ENCODE measurements around the gene SIRPD.
"Not testable (repeated sequence)": the region's sequence is repeated elsewhere in the genome, so short reads cannot be mapped to it uniquely, and the experiment has no call there.

Gene SIRPD

DNA sequence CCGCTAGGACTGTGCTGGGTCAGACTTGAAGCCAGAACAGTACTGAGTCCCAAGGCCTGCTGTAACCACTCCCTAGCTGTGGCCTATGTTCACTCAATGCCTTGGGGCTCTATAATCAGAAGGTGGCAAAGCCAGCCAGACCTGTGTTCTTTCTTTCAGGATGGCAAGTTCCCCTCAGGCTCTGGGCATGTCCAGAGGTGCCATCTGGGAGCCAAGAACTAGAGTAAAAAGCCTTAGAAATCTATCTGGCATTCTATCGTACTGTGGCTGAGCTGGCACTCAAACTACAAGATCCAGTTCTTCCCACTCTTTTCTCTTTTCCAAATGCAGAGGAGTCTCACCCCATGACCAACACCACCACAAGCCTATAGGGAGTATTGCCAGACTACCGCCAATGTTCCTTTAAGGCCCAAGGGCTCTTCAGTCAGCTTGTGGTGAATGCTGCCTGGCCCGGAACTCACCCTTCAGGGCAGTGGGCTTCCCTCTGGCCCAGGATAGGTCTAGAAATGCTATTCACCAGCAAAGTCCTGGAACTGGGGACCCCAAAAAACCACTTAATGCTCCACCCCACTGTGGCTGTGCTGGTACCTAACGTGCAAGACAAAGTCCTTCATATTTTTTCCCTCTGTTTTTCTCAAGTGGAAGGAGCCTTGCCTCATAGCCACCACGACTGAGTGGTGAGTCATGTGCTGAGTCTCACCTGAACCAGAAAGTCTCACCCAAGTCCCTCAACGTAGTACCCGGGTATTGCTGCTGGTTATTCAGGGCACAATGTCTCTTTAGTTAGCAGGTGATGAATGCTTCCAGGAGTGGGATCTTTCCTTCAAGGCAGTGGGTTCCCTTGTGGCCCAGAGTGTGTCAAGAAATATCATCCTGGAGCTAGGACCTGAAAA lies 57.7 kb downstream of the SIRPD start:
- peak; percentile 69 for DNase-seq (ENCODE audit: low read depth, low spot score)
- H3K27ac ChIP-seq = peak overlapping the region; percentile 98

GRCh38 chr20:1497371-1497770 lies 60.1 kb downstream of the SIRPD start:
- not testable (repeated sequence) for DNase-seq (ENCODE audit: low read depth, low spot score); H3K27ac ChIP-seq

GRCh38 chr20:1496930-1497329 lies 60.6 kb downstream of the SIRPD start:
- no peak for DNase-seq (ENCODE audit: low read depth, low spot score)
- no peak overlapping the region for H3K27ac ChIP-seq

GRCh38 chr20:1494436-1494835 lies 63.1 kb downstream of the SIRPD start:
- no peak for DNase-seq (ENCODE audit: low read depth, low spot score)
- no peak overlapping the region for H3K27ac ChIP-seq

DNA sequence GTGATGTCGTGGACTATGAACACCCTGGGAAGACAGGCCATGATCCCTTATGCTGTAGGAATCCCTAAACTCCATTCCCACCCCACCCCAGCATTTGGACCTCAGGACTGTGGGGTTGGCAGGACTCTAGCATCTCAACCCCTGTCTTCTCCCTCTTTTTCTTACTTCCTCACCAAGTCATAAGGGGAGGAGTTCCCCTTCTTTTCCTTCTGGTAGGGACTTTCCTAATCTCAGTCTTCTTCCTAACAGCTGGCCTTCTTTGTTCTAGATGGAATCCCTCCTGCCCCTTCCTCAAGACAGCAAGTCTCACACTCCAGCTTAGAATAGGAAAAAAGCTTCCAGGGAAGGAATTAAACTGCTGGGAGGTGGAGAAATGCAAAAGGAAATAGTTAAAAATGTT lies 64.0 kb downstream of the SIRPD start:
- DNase-seq (ENCODE audit: low read depth, low spot score) = no peak
- H3K27ac ChIP-seq = no peak overlapping the region

- peak overlapping the region; percentile 16 for H3K27ac ChIP-seq
- no peak for DNase-seq (ENCODE audit: low read depth, low spot score)
Measured at GRCh38 chr20:1491860-1492642, 65.5 kb downstream of the SIRPD start.

DNA sequence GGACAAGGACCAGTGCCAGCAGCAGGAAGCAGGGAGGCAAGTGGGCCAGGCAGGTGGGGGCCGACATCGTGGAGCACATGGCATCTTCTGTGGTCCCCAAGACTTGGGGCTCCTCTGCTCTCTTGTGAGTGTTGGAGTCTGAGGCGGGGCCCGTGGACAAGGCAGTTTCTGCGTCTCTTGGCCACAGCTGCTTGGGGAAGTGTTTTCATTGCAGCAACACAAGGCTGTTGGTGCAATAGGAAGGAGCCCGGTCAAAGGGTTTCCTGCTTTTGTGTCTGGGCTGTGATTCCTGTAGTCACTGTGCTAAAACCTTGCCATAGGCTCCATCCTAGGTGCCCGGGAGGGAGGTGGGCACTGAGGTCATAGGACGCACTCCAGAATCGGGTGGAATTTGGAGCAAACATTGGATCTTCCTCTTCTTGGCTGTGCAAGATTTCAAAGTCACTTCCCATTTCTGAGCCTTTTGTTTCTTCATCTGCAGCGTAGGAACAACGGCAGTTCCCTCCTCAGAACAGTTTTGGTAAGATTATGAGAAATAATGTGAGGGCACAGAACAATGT lies 66.1 kb downstream of the SIRPD start, which contains the start of gene SIRPB2:
SIRPB2 (minus strand) TSS at position 140 of the 560 bp plus-strand sequence; CDS start at position 79, 61 bp downstream.
- DNase-seq (ENCODE audit: low read depth, low spot score) = no peak
- H3K27ac ChIP-seq = peak within 1 kb of the TSS; percentile 93

DNA sequence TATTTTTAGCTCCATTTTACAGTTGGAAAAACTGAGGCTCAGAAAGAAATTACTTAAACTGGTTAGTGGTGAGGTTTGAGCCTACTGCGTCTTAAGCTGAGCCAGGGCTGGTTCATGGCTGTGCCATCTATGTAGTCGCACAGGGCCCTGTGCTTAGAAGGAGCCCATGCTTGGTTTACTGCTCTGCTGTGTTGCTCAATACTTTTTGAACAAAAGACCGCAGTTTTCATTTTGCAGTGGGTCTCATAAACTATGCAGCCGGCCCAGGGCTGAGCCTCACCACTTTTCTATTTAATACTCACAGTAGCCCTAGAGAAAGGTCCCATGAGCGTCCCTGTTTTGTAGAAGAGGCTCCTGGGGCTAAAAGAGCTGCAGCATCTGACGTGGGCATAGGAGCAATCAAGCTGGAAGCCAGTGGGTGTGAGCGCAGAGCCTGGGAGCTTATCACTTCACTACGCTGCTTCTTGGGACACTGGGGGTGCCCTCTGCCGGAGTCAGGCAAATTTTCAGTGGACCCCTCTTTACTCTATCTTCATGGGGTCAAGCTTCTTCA lies 66.8 kb downstream of the SIRPD start:
- peak overlapping the region; percentile 93 for H3K27ac ChIP-seq
- no peak for DNase-seq (ENCODE audit: low read depth, low spot score)

GRCh38 chr20:1489764-1490436 lies 67.6 kb downstream of the SIRPD start:
- DNase-seq (ENCODE audit: low read depth, low spot score) = no peak
- peak overlapping the region; percentile 93 for H3K27ac ChIP-seq

DNA sequence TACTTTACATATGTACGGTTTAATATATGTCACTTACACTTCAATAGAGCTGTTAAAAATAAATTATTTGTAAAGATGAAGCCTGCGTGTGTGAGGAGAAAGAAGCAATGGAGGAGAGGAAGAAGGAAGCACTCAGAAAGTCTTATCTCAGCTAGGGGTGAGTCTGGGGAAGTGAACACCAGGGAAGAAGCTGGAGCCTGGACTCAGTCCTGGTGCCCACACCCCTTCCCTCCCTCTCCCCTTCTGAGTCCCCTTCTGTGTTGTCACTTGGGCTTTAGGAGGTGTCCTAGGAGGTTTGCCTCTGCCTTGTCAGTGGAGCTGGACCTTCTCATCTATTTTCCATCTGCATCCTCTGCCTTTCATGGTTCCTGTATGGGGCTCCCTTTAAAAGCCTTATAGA lies 68.2 kb downstream of the SIRPD start:
- peak overlapping the region; percentile 93 for H3K27ac ChIP-seq
- no peak for DNase-seq (ENCODE audit: low read depth, low spot score)

- no peak overlapping the region for H3K27ac ChIP-seq
- DNase-seq (ENCODE audit: low read depth, low spot score) = no peak
Measured at GRCh38 chr20:1486566-1486965, 70.9 kb downstream of the SIRPD start.

GRCh38 chr20:1484438-1485116 lies 72.9 kb downstream of the SIRPD start:
- no peak for DNase-seq (ENCODE audit: low read depth, low spot score)

More at GRCh38 chr20:1484438-1485116, 72.9 kb downstream of the SIRPD start:
- peak overlapping the region; percentile 59 for H3K27ac ChIP-seq
